Coronary artery (tissue), 2 donors: ENCODE results near the gene UTF1.

Experiments
- DNase-seq: peaks from one replicate; pipeline ENCODE4 v3.0.0-alpha.2; 2017; ENCODE audit warnings: low spot score
- H3K27ac ChIP-seq, 2 donors: fragments of 200-600 bp; sonication (generic); one replicate each; pipeline ENCODE4 v1.5.1; 2016 to 2019
- H3K4me3 ChIP-seq: fragments of 200-600 bp; sonication (generic); 2 replicates; pipeline ENCODE4 v1.5.1; 2016; ENCODE audit warnings: mild to moderate bottlenecking, moderate library complexity
- CTCF ChIP-seq: fragments of 200-600 bp; sonication (generic); IDR thresholded peaks from one replicate; pipeline ENCODE4 v1.5.1; 2019; ENCODE audit warnings: antibody characterized with exemption

UTF1 gene

GRCh38 chr10:133248334-133248715 lies 18.3 kb downstream of the UTF1 start:
- no peak overlapping the region for H3K27ac ChIP-seq
- TF ChIP-seq CTCF, result no peak
- no peak for DNase-seq
- H3K4me3 ChIP-seq, result no peak overlapping the region

GRCh38 chr10:133249094-133249780 lies 19.2 kb downstream of the UTF1 start:
- TF ChIP-seq CTCF, result no peak
- no peak for DNase-seq
- H3K27ac ChIP-seq, result no peak overlapping the region

GRCh38 chr10:133249975-133250754 lies 20.1 kb downstream of the UTF1 start:
- H3K27ac ChIP-seq, result no peak overlapping the region
- TF ChIP-seq CTCF, result no peak
- no peak for DNase-seq
- H3K4me3 ChIP-seq, result no peak overlapping the region

More at GRCh38 chr10:133249094-133249780, 19.2 kb downstream of the UTF1 start:
- H3K4me3 ChIP-seq, result no peak overlapping the region

GRCh38 chr10:133251388-133252222 lies 21.6 kb downstream of the UTF1 start:
- H3K27ac ChIP-seq, result no peak overlapping the region
- H3K4me3 ChIP-seq, result no peak overlapping the region
- DNase-seq, result no peak
- no peak for TF ChIP-seq CTCF

- H3K27ac ChIP-seq, result no peak overlapping the region
- TF ChIP-seq CTCF, result no peak
- no peak for DNase-seq
- no peak overlapping the region for H3K4me3 ChIP-seq
Observed at GRCh38 chr10:133252223-133252552, 22.2 kb downstream of the UTF1 start.

- no peak for TF ChIP-seq CTCF
- Histone ChIP-seq H3K4me3 (no peak overlapping the region), H3K27ac (no peak overlapping the region)
- no peak for DNase-seq
Observed at GRCh38 chr10:133253361-133253955, 23.4 kb downstream of the UTF1 start.
